Gastroesophageal sphincter (tissue), 4 donors: ENCODE results near the gene BRMS1. TPM values are rescaled to one million over a fixed set of nuclear protein-coding genes. Genes with fewer than 3 reads are reported as not detected.
A peak's percentile ranks its signal among the peaks of the same experiment; 100 is the strongest.

Experiments
- ATAC-seq: fragments of 150-250 bp; one replicate; pipeline ENCODE4 v1.9.1; 2016; ENCODE audit warnings: mild to moderate bottlenecking, moderate library complexity
- H3K27ac ChIP-seq, 4 donors: fragments of 200-600 bp; sonication (generic) in 3 of 4; 1 replicate in 3 of 4; 2 replicates in 1 of 4; pipeline ENCODE4 v1.5.1; 2016 to 2019
- H3K27me3 ChIP-seq: fragments of 200-600 bp; sonication (generic); one replicate; pipeline ENCODE4 v1.5.1; 2019
- H3K36me3 ChIP-seq, 2 donors: fragments of 200-600 bp; sonication (generic); one replicate each; pipeline ENCODE4 v1.5.1; 2019; ENCODE audit warnings: control low read depth in 1 of 2
- H3K4me1 ChIP-seq, 3 donors: fragments of 200-600 bp; sonication (generic); 1 replicate in 2 of 3; 2 replicates in 1 of 3; pipeline ENCODE4 v1.5.1; 2016 to 2019; ENCODE audit warnings: control low read depth in 2 of 3
- H3K4me3 ChIP-seq, 2 donors: fragments of 200-600 bp; sonication (generic); one replicate each; pipeline ENCODE4 v1.5.1; 2019; ENCODE audit warnings: mild to moderate bottlenecking in 1 of 2, moderate library complexity in 1 of 2
- H3K9me3 ChIP-seq, 3 donors: fragments of 200-600 bp; sonication (generic); one replicate each; pipeline ENCODE4 v1.5.1; 2017 to 2019; ENCODE audit warnings: control low read depth in 2 of 3
- EP300 ChIP-seq: sonication (generic); formaldehyde crosslinking; IDR thresholded peaks from one replicate; pipeline ENCODE4 v1.6.1; 2017; ENCODE audit warnings: antibody characterized with exemption, mild to moderate bottlenecking
- POLR2A ChIP-seq, 2 donors: fragments of 450-650 bp; IDR thresholded peaks; one replicate each; pipeline ENCODE4 v1.6.1; 2017; ENCODE audit warnings: antibody characterized with exemption in 2 of 2, mild to moderate bottlenecking in 2 of 2, moderate library complexity in 1 of 2
- POLR2AphosphoS5 ChIP-seq: sonication (generic); formaldehyde crosslinking; IDR thresholded peaks from one replicate; pipeline ENCODE4 v1.6.1; 2017; ENCODE audit warnings: antibody characterized with exemption
- WGBS, 2 donors: methylation state at CpG; one replicate each; pipeline ENCODE4 v1.1.5; 2018; ENCODE audit warnings: low coverage in 1 of 2; 5-methylcytosine and 5-hydroxymethylcytosine counted together
- total RNA-seq, 4 donors: library from RNA; depleted of rRNA; stranded (reverse); fragments of >200 nt; gene quantifications; one replicate each; pipeline ENCODE4 v1.1.0, GENCODE V29; 2016
- TF ChIP-seq, protein P1 (sequence below), 4 experiments: fragments of 200-600 bp in 2 of 4; fragments of 450-650 bp in 2 of 4; sonication (generic) in 1 of 4; IDR thresholded peaks; one replicate each; pipeline ENCODE4 v1.5.1; 2017 to 2019; ENCODE audit warnings: antibody characterized with exemption in 4 of 4, mild to moderate bottlenecking in 2 of 4, moderate library complexity in 2 of 4

The BRMS1 gene
- total RNA-seq, 4 donors from 2014 or later: 26.6 to 44.2 (median 35.5) TPM

DNA sequence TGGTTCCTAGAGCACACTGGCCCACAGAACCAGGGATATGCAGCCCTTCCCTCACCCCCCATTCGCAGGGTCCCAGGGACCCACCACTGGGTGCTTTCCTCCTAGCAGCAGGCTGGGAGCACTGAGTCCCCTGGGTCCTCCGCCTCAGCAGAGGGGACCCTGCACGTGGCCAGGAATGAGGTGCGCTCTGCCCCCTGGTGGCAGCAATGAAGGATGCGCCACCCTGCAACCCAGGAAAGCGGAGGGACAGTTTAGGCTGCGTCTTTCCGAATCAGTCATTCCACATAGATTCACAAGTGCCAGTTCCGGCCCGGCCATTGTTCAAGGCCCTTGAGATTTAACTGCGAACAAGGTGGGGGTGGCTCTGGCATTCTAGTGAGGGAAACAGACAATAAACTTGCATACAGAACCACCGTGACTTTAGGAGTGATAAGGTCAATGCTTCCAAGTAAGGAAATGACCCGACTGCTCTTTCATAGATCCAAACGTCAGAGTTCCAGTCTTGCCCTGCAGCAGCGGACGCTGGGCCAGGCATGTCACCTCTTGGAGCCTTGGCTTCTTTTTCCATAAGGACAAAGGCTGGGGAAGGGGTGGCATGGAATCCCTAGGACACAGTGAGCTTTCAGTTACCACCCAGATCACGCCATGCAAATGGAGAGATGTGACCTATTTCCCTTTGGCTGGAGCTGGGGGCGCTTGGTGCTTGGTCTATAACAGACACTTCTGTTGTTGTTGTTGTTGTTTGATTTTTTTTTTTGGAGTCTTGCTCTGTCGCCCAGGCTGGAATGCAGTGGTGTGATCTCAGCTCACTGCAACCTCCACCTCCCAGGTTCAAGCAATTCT is 16.4 kb downstream of the BRMS1 start:
- ATAC-seq: peak; percentile 75
- Histone ChIP-seq H3K27me3 (no peaks in the 10 kb centered on the region), H3K27ac (peak overlapping the region in 3 of 4 donors; percentile 65 to 84 (median 83)), H3K4me1 (peaks cover 0 to 34% (median 30%) of the 10 kb centered on the region in 3 donors), H3K4me3 (no peak overlapping the region), H3K9me3 (no peaks in the 10 kb centered on the region), H3K36me3 (peaks cover 0 to 21% of the 10 kb centered on the region in 2 donors)
- 7 to 11% methylated on average over 10 to 11 of the region's 19 CpGs for WGBS, 2 donors
- TF ChIP-seq POLR2A (IDR thresholded peaks at IDR 0.05) (no peak), POLR2AphosphoS5 (peak; percentile 54)
- TF ChIP-seq, protein P1, sequence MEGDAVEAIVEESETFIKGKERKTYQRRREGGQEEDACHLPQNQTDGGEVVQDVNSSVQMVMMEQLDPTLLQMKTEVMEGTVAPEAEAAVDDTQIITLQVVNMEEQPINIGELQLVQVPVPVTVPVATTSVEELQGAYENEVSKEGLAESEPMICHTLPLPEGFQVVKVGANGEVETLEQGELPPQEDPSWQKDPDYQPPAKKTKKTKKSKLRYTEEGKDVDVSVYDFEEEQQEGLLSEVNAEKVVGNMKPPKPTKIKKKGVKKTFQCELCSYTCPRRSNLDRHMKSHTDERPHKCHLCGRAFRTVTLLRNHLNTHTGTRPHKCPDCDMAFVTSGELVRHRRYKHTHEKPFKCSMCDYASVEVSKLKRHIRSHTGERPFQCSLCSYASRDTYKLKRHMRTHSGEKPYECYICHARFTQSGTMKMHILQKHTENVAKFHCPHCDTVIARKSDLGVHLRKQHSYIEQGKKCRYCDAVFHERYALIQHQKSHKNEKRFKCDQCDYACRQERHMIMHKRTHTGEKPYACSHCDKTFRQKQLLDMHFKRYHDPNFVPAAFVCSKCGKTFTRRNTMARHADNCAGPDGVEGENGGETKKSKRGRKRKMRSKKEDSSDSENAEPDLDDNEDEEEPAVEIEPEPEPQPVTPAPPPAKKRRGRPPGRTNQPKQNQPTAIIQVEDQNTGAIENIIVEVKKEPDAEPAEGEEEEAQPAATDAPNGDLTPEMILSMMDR (IDR thresholded peaks at IDR 0.05): peak in 3 of 4 experiments; percentile 96 to 98 (median 98)

DNA sequence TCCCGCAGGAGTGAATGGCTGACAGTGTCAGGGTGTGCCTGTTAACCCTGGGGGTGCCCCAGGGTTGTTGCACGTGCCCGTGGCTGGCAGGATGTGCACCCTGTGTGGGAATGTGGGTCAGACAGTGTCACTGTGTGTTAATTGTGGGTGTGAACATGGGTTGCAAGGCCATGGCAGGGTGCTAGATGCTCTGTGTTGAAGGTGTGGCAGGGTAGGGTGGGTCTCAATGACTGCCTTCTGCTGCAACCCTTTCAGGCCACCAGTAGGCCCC is 16.9 kb downstream of the BRMS1 start:
- no peaks in the 10 kb centered on the region for H3K27me3 ChIP-seq
- H3K4me3 ChIP-seq: no peak overlapping the region
- peak overlapping the region in 3 of 4 donors; percentile 65 to 84 (median 83) for H3K27ac ChIP-seq
- H3K36me3 ChIP-seq: peaks cover 0 to 16% of the 10 kb centered on the region in 2 donors
- peaks cover 0 to 34% (median 30%) of the 10 kb centered on the region in 3 donors for H3K4me1 ChIP-seq
- WGBS, 2 donors: no CpG with 5 or more reads among the region's 3 CpGs
- ATAC-seq: peak; percentile 15
- H3K9me3 ChIP-seq: no peaks in the 10 kb centered on the region
- no peak for TF ChIP-seq EP300
- no peak for TF ChIP-seq POLR2A (IDR thresholded peaks at IDR 0.05)
- TF ChIP-seq, protein P1 (IDR thresholded peaks at IDR 0.05): no peak
- no peak for TF ChIP-seq POLR2AphosphoS5

DNA sequence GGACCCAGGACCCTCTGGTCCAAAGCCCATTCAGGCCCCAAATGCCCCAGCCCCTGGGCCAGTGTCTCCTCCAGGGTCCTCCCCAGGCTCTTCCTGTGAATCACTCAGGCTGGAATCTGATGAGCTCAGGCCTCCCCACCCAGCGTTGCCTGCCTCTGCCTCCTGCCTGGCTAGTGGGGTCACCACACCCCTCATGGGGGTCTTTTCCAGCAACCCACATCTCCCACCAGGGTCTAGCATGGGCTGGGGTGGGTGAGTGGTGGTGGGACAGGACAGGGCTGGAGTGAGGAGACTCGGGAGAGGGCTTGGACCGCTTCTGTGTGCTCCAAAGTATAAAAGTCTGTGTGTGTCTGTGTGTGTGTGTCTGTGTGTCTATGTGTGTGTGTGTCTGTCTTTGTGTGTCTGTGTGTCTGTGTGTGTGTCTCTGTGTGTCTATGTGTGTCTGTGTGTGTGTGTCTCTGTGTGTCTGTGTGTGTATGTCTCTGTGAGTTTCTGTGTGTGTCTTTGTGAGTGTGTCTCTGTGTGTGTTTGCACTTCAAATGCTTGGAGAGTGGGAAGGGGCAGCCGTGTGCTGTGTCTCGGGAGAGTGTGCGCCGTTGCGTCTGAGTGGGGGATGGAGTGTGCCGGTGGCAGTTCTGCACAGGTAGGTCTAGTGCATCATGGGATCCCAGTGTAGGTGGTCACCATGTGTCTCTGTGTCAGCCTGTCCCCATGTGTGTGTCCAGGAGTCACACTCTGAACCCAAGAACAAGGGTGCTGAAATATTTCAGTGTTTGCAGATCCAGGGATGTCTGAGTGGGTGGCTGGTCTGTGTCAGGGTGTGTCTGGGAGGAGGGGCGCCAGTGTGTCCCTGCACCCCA is 17.5 kb downstream of the BRMS1 start:
- no peak for TF ChIP-seq POLR2A (IDR thresholded peaks at IDR 0.05)
- no peak for TF ChIP-seq EP300
- TF ChIP-seq POLR2AphosphoS5: no peak
- TF ChIP-seq, protein P1 (IDR thresholded peaks at IDR 0.05): peak in 1 of 4 experiments; percentile 7
- H3K4me1 ChIP-seq: peaks cover 0 to 34% (median 30%) of the 10 kb centered on the region in 3 donors
- no peaks in the 10 kb centered on the region for H3K9me3 ChIP-seq
- peak; percentile 20 for ATAC-seq
- WGBS, 2 donors: 46% methylated on average over 3 of the region's 10 CpGs; no CpG with 5 or more reads in 1 of the 2 donors
- H3K4me3 ChIP-seq: no peak overlapping the region
- no peaks in the 10 kb centered on the region for H3K27me3 ChIP-seq
- H3K27ac ChIP-seq: peak overlapping the region in 3 of 4 donors; percentile 65 to 84 (median 83)
- H3K36me3 ChIP-seq: peaks cover 0 to 10% of the 10 kb centered on the region in 2 donors

DNA sequence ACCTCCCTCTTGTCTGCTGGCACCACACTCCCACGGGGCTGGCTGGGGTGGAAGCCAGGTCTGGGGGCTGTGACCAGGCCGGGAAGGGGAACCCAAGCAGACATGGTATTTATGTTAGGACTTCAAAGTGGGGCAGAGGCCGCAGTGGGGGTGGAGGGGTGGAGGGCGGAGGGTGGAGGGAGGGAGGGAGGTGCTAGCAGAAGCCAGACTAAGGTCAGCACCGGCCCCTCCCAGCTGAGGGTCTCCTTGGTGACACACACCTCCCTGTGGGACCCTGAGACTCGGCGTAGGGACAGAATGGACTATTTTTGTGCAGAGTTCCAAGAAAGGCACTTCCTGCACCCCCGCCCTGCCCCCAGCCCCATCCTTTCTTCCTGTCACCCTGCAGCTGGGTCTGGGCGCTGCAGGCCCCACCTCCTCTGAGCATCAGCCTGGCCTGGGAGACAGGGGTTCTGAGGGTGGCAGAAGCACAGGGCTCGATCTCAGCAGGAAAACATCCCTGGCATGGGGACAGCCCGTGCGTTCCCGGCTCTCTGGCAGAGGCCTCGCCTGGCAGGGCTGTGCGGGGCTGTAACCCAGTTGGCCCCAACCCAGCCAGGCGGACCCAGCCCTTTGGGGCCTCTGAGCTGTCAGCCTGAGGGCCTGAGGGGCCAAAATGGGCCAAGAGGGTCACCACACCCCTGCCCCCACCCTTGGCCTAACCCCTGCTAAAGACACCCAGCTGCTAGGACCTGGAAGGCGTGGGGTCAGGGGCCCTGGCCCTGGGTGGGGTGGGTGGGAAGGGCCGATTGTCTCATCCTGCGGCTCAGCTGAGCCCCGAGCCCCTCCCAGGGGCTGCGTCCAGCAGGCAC is 18.4 kb downstream of the BRMS1 start:
- peak; percentile 59 for ATAC-seq
- H3K4me3 ChIP-seq: no peak overlapping the region
- H3K36me3 ChIP-seq: peaks cover 0 to under 1% of the 10 kb centered on the region in 2 donors
- no peaks in the 10 kb centered on the region for H3K27me3 ChIP-seq
- no CpG with 5 or more reads among the region's 21 CpGs for WGBS, 2 donors
- TF ChIP-seq, protein P1 (IDR thresholded peaks at IDR 0.05): no peak
- TF ChIP-seq EP300 (no peak), POLR2A (IDR thresholded peaks at IDR 0.05) (no peak), POLR2AphosphoS5 (no peak)
- no peaks in the 10 kb centered on the region for H3K9me3 ChIP-seq
- H3K4me1 ChIP-seq: peaks cover 0 to 43% (median 30%) of the 10 kb centered on the region in 3 donors
- peak overlapping the region in 3 of 4 donors; percentile 65 to 84 (median 83) for H3K27ac ChIP-seq
